Measurements from ENCODE around the gene LRRC45.

GRCh38 chr17:82018152-82018988 lies 4.7 kb upstream of the LRRC45 start:
- TF ChIP-seq, protein P1, sequence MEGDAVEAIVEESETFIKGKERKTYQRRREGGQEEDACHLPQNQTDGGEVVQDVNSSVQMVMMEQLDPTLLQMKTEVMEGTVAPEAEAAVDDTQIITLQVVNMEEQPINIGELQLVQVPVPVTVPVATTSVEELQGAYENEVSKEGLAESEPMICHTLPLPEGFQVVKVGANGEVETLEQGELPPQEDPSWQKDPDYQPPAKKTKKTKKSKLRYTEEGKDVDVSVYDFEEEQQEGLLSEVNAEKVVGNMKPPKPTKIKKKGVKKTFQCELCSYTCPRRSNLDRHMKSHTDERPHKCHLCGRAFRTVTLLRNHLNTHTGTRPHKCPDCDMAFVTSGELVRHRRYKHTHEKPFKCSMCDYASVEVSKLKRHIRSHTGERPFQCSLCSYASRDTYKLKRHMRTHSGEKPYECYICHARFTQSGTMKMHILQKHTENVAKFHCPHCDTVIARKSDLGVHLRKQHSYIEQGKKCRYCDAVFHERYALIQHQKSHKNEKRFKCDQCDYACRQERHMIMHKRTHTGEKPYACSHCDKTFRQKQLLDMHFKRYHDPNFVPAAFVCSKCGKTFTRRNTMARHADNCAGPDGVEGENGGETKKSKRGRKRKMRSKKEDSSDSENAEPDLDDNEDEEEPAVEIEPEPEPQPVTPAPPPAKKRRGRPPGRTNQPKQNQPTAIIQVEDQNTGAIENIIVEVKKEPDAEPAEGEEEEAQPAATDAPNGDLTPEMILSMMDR (conservative IDR thresholded peaks at IDR 0.05 in 1 of 2, IDR thresholded peaks at IDR 0.05 in 1 of 2; ENCODE audit: low read depth in 1 of 2, low read length in 2 of 2) = no peak
- no peak for TF ChIP-seq EZH2 (IDR thresholded peaks at IDR 0.05; ENCODE audit: low read length, missing control alignments)
